Retina (tissue), 1 donor: ENCODE results near the gene ETFB.
A peak's percentile ranks its signal among the peaks of the same experiment; 100 is the strongest.

Source experiments
- DNase-seq: peaks from one replicate; pipeline ENCODE4 v3.0.0-alpha.2; 2016

ETFB gene

GRCh38 chr19:51351266-51351990 lies 14.8 kb downstream of the ETFB start:
- no peak for DNase-seq

GRCh38 chr19:51347209-51347928 lies 18.8 kb downstream of the ETFB start:
- no peak for DNase-seq

GRCh38 chr19:51346742-51347141 lies 19.4 kb downstream of the ETFB start:
- DNase-seq = no peak

GRCh38 chr19:51345076-51345620 lies 21.0 kb downstream of the ETFB start:
- no peak for DNase-seq

- no peak for DNase-seq
Observed at GRCh38 chr19:51342631-51343569, 23.3 kb downstream of the ETFB start.

GRCh38 chr19:51341976-51342580 lies 24.1 kb downstream of the ETFB start, which contains the start of gene VSIG10L:
Gene VSIG10L, minus strand, starts transcription at chr19:51342139. Its CDS starts 15 bp downstream, at chr19:51342124.
- DNase-seq = no peak

- DNase-seq = no peak
Observed at GRCh38 chr19:51341066-51341465, 25.1 kb downstream of the ETFB start.

- peak; percentile 85 for DNase-seq
Observed at GRCh38 chr19:51339687-51340656, 26.2 kb downstream of the ETFB start.

- peak; percentile 82 for DNase-seq
Observed at GRCh38 chr19:51339313-51339686, 26.9 kb downstream of the ETFB start.

- DNase-seq = peak; percentile 94
Observed at GRCh38 chr19:51338563-51339312, 27.4 kb downstream of the ETFB start.

- DNase-seq = no peak
Observed at GRCh38 chr19:51337861-51338562, 28.2 kb downstream of the ETFB start.

- no peak for DNase-seq
Observed at GRCh38 chr19:51337141-51337860, 28.9 kb downstream of the ETFB start.

- DNase-seq = no peak
Observed at GRCh38 chr19:51333836-51334460, 32.2 kb downstream of the ETFB start.

GRCh38 chr19:51331716-51332115 lies 34.5 kb downstream of the ETFB start:
- no peak for DNase-seq

GRCh38 chr19:51331193-51331592 lies 35.0 kb downstream of the ETFB start:
- DNase-seq = no peak

- no peak for DNase-seq
Observed at GRCh38 chr19:51330366-51330765, 35.8 kb downstream of the ETFB start.

GRCh38 chr19:51329411-51329810 lies 36.8 kb downstream of the ETFB start:
- no peak for DNase-seq
